ENCODE data around the gene CREBRF. TPM values are rescaled to one million over a fixed set of nuclear protein-coding genes. Genes with fewer than 3 reads are reported as not detected.

Gene CREBRF
- total and polyA plus RNA-seq, 4 donors, result 2.0 to 12.0 (median 7.7) TPM

- H3K4me1 ChIP-seq (ENCODE audit: control insufficient read depth in 4 of 4, insufficient read depth in 4 of 4, low read length in 3 of 4), result peaks cover 0 to 15% (median 5%) of the 10 kb centered on the region in 4 donors
- TF ChIP-seq GABPA (IDR thresholded peaks at IDR 0.05 in 1 of 2, conservative IDR thresholded peaks at IDR 0.05 in 1 of 2) (no peak), TAF1 (conservative IDR thresholded peaks at IDR 0.05) (no peak), YY1 (IDR thresholded peaks at IDR 0.05) (no peak), NR2F2 (IDR thresholded peaks at IDR 0.05) (no peak), ATF3 (IDR thresholded peaks at IDR 0.05) (no peak), FOXA2 (IDR thresholded peaks at IDR 0.05) (no peak), SP1 (IDR thresholded peaks at IDR 0.05) (no peak), FOXA1 (IDR thresholded peaks at IDR 0.05) (no peak), HNF4G (IDR thresholded peaks at IDR 0.05) (no peak), ZBTB33 (IDR thresholded peaks at IDR 0.05) (no peak), HNF4A (conservative IDR thresholded peaks at IDR 0.05) (no peak), MAX (IDR thresholded peaks at IDR 0.05) (no peak), RAD21 (IDR thresholded peaks at IDR 0.05) (no peak), JUND (IDR thresholded peaks at IDR 0.05) (no peak), RXRA (IDR thresholded peaks at IDR 0.05) (no peak), REST (IDR thresholded peaks at IDR 0.05) (no peak)
- no peaks in the 10 kb centered on the region for H3K9me3 ChIP-seq (ENCODE audit: control insufficient read depth in 4 of 4, low read length in 3 of 4)
- no peak overlapping the region for H3K4me3 ChIP-seq (ENCODE audit: low read depth in 1 of 3, low read length in 3 of 3)
- no peak overlapping the region for H3K27ac ChIP-seq (ENCODE audit: low read depth in 1 of 2, low read length in 2 of 2)
- 83% methylated on average over 7 of the region's 7 CpGs for WGBS
- H3K27me3 ChIP-seq (ENCODE audit: control insufficient read depth in 4 of 4, insufficient read depth in 4 of 4, low read length in 3 of 4), result no peaks in the 10 kb centered on the region
- no peak overlapping the region for H3K9ac ChIP-seq (ENCODE audit: low read depth in 1 of 2, low read length in 2 of 2)
- no peak for DNase-seq (ENCODE audit: low spot score)
- H3K36me3 ChIP-seq (ENCODE audit: control insufficient read depth in 4 of 4, insufficient read depth in 3 of 4, low read depth in 1 of 4, low read length in 3 of 4), result no peaks in the 10 kb centered on the region
Observed at GRCh38 chr5:173027905-173028304, 28.2 kb upstream of the CREBRF start.

GRCh38 chr5:173028811-173029327, 27.3 kb upstream of the CREBRF start:
- H3K4me3 ChIP-seq (ENCODE audit: low read depth in 1 of 3, low read length in 3 of 3), result no peak overlapping the region
- 72% methylated on average over 4 of the region's 4 CpGs for WGBS
- no peak overlapping the region for H3K27ac ChIP-seq (ENCODE audit: low read depth in 1 of 2, low read length in 2 of 2)
- TF ChIP-seq TAF1 (conservative IDR thresholded peaks at IDR 0.05) (no peak), RXRA (IDR thresholded peaks at IDR 0.05) (no peak), MAX (IDR thresholded peaks at IDR 0.05) (no peak), ATF3 (IDR thresholded peaks at IDR 0.05) (no peak), FOXA1 (IDR thresholded peaks at IDR 0.05) (no peak), EGR1 (IDR thresholded peaks at IDR 0.05; ENCODE audit: low read depth in 2 of 2) (no peak), RAD21 (IDR thresholded peaks at IDR 0.05) (no peak)
- H3K4me1 ChIP-seq (ENCODE audit: control insufficient read depth in 4 of 4, insufficient read depth in 4 of 4, low read length in 3 of 4), result peaks cover 0 to 15% (median 5%) of the 10 kb centered on the region in 4 donors
- H3K27me3 ChIP-seq (ENCODE audit: control insufficient read depth in 4 of 4, insufficient read depth in 4 of 4, low read length in 3 of 4), result no peaks in the 10 kb centered on the region
- H3K36me3 ChIP-seq (ENCODE audit: control insufficient read depth in 4 of 4, insufficient read depth in 3 of 4, low read depth in 1 of 4, low read length in 3 of 4), result no peaks in the 10 kb centered on the region
- no peaks in the 10 kb centered on the region for H3K9me3 ChIP-seq (ENCODE audit: control insufficient read depth in 4 of 4, low read length in 3 of 4)
- no peak overlapping the region for H3K9ac ChIP-seq (ENCODE audit: low read depth in 1 of 2, low read length in 2 of 2)
- no peak for DNase-seq (ENCODE audit: low spot score)
